ENCODE results near the gene DUSP28. TPM values are rescaled to one million over a fixed set of nuclear protein-coding genes. Genes with fewer than 3 reads are reported as not detected.

Gene DUSP28
- total and polyA plus RNA-seq, 2 of the 13 experiments (the other 11 are each of a cell fraction or from before 2014, with no cell fraction given) = 5.2 to 8.6 TPM

- no peak for TF ChIP-seq ZBTB33 (CRISPR knock-in tag; IDR thresholded peaks at IDR 0.05)
These were observed 14.4 kb downstream of the DUSP28 start (continued) for GRCh38 chr2:240574386-240575100.

- H3K9ac ChIP-seq (ENCODE audit: insufficient read depth, low read depth, low read length) = no peak overlapping the region
- CTCF ChIA-PET (ENCODE audit: low intra/inter-chr PET ratio, low total read pairs) = no interaction called here
- ATAC-seq (no peak), DNase-seq (ENCODE audit: low spot score) (no peak), FAIRE-seq (no peak)
- in situ Hi-C loops (cut with HindIII; ENCODE audit: extremely low pct_ligation_motif_present, low pct_unique_long_range_greater_than_20kb) = no loop called here
- no peak overlapping the region for H3K4me3 ChIP-seq (replicated peaks in 1 of 3; ENCODE audit: insufficient read depth in 1 of 3, low read depth in 2 of 3, low read length in 3 of 3)
- POLR2A ChIA-PET = interaction anchor here (1.1 to 3.2 kb wide), 3 partner anchors 9 to 29 kb away, joined by 3 to 11 read pairs (median 5); partner anchors contain the start of gene CAPN10
- H2AFZ ChIP-seq (ENCODE audit: low read length) = no peak overlapping the region
- intact Hi-C loops (cut with micrococcal nuclease; ENCODE audit: unreplicated experiment) = no loop called here
- WGBS (ENCODE audit: low lambda C conversion rate) = 90% methylated on average over 15 of the region's 23 CpGs
- H3K79me2 ChIP-seq (ENCODE audit: insufficient read depth, low read length) = no peaks in the 10 kb centered on the region
- H4K20me1 ChIP-seq (ENCODE audit: insufficient read depth, low read length) = peaks cover 3% of the 10 kb centered on the region; the same call in 1 of the 2 replicates
- H3K27ac ChIP-seq (ENCODE audit: extremely low read length, insufficient read depth, low read length) = no peak overlapping the region
- no peak overlapping the region for H3K4me2 ChIP-seq (ENCODE audit: low read depth, low read length)
- no peaks in the 10 kb centered on the region for H3K27me3 ChIP-seq (ENCODE audit: control insufficient read depth in 1 of 2, insufficient read depth in 2 of 2, low read length in 2 of 2)
- peaks cover 0 to 14% of the 10 kb centered on the region in 2 experiments; a peak in 3 of 5 replicates for H3K36me3 ChIP-seq (replicated peaks in 1 of 2; ENCODE audit: control insufficient read depth in 1 of 2, insufficient read depth in 2 of 2, low read length in 2 of 2)
- H3K4me1 ChIP-seq (ENCODE audit: insufficient read depth, low read length) = peaks cover 27% of the 10 kb centered on the region
- no peaks in the 10 kb centered on the region for H3K9me3 ChIP-seq (ENCODE audit: low read length)
- no TSS peak for BruUV-seq (replicated peaks)
- no peak for TF ChIP-seq WIZ (CRISPR knock-in tag; IDR thresholded peaks at IDR 0.05)
- peak; percentile 58 for TF ChIP-seq ZNF883 (CRISPR knock-in tag; IDR thresholded peaks at IDR 0.05; ENCODE audit: not compliant biosample characterization)
- no peak for TF ChIP-seq ZNF547 (CRISPR knock-in tag; IDR thresholded peaks at IDR 0.05)
- TF ChIP-seq GABPA (IDR thresholded peaks at IDR 0.05; ENCODE audit: low read depth, low read length) = no peak
- TF ChIP-seq GABPA (CRISPR knock-in tag; IDR thresholded peaks at IDR 0.05; ENCODE audit: low read depth) = no peak
- no peak for TF ChIP-seq UBTF (CRISPR knock-in tag; IDR thresholded peaks at IDR 0.05)
- TF ChIP-seq TFAP4 (IDR thresholded peaks at IDR 0.05; ENCODE audit: borderline replicate concordance, low read depth) = no peak
- TF ChIP-seq NFKB2 (CRISPR knock-in tag; IDR thresholded peaks at IDR 0.05; ENCODE audit: borderline replicate concordance) = no peak
- TF ChIP-seq EED (CRISPR knock-in tag; IDR thresholded peaks at IDR 0.05) = no peak
- no peak for TF ChIP-seq MXI1 (IDR thresholded peaks at IDR 0.05; ENCODE audit: borderline replicate concordance, low read depth, low read length)
- no peak for TF ChIP-seq ZSCAN12 (CRISPR knock-in tag; IDR thresholded peaks at IDR 0.05)
- TF ChIP-seq ZNF296 (CRISPR knock-in tag; conservative IDR thresholded peaks at IDR 0.05) = no peak
- 0 out of 2 replicates have a peak, but pooled peaks have one; percentile 43 for TF ChIP-seq ZNF776 (CRISPR knock-in tag; IDR thresholded peaks at IDR 0.05)
- no peak for TF ChIP-seq GPN1 (CRISPR knock-in tag; IDR thresholded peaks at IDR 0.05; ENCODE audit: borderline replicate concordance)
- TF ChIP-seq HNRNPL (IDR thresholded peaks at IDR 0.05; ENCODE audit: low read depth, low read length) = 0 out of 2 replicates have a peak, but pooled peaks have one; percentile 70
- no peak for TF ChIP-seq SRF (IDR thresholded peaks at IDR 0.05; ENCODE audit: low read depth, low read length)
These were observed 15.2 kb downstream of the DUSP28 start for GRCh38 chr2:240575101-240575965.
